ENCODE results near the gene LSMEM2.
"Not testable (repeated sequence)": the region's sequence is repeated elsewhere in the genome, so short reads cannot be mapped to it uniquely, and the experiment has no call there.

Gene LSMEM2

GRCh38 chr3:50264964-50265485 lies 13.9 kb upstream of the LSMEM2 start:
- DNase-seq (ENCODE audit: low read depth) = no peak

GRCh38 chr3:50265571-50265970 lies 13.3 kb upstream of the LSMEM2 start:
- no peak for DNase-seq (ENCODE audit: low read depth)

GRCh38 chr3:50266017-50266416 lies 12.9 kb upstream of the LSMEM2 start:
- DNase-seq (ENCODE audit: low read depth) = no peak

DNA sequence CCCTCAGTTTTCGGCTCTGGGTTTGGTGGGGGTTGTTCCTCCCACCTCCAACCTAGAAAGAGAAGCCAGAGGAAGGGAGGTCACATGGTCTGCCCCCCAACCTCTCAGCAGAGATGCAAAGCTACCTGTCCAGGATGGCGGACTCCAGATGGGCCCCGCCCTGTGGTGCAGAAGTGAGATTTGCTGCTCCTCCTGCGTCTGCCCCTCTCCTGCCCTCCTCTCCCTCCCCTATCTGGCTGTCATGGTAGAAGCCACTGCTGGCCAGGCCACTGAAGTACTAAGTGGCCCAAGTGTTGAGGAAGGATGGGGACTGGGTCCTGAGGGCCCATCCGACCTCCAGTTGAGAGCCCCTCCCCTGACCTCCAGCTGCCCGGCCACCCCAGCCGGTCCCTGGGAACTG lies 12.1 kb upstream of the LSMEM2 start:
- DNase-seq (ENCODE audit: low read depth) = no peak

GRCh38 chr3:50267280-50267913 lies 11.5 kb upstream of the LSMEM2 start:
- DNase-seq (ENCODE audit: low read depth) = no peak

DNA sequence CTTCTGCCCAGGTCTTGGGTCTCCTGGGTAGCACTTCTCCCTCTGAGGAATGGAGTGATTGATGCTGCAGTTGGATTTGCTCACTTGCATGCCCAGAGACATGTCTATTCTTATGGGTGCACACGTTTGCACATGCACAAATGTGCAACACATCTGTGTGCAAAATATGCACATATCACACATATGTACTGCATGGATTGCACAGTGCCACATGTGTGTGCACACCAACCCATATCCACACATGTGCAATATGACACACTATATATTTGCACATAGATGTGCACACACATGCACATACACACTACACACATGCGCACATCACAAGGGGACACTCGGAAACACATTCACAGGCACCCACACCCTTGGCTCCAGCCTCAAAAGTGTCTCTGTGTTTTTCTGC lies 10.6 kb upstream of the LSMEM2 start:
- no peak for DNase-seq (ENCODE audit: low read depth)

DNA sequence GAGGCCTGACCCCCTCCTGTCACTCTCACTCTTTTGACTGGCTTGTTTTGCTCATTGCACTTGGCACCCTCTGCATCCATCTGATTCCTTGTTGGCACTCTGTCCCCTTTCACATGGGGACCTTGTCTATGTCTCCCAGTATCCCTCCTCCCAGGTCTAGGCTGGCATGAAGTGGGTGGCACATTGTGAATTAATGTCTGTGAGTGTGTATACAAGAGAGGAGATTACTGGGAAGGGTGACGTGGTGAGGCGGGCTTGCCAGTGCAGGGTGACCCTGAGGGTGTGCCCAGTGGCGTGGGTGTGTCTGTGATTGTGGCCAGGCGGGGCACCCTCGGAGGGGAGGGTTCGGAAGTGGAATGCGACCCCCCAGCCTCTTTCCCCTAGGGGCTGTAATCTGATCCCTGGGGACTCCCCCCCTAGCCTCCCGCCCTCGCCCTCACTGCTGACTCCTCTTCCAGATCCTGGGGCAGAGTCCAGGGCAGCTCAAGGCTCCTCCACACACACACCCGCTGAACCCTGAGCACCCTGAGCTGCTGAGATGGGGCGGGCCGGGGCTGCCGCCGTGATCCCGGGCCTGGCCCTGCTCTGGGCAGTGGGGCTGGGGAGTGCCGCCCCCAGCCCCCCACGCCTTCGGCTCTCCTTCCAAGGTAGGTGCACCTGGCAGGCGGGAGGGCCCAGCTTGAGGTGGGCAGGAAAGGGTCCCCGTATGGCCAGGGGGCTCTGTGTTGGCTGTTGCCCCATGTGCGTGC lies 10.0 kb upstream of the LSMEM2 start, which contains the start of gene SEMA3B:
TSS of gene SEMA3B (plus strand) at position 445 of the 749 bp plus-strand sequence. CDS start at position 539, 94 bp downstream.
- DNase-seq (ENCODE audit: low read depth) = no peak

DNA sequence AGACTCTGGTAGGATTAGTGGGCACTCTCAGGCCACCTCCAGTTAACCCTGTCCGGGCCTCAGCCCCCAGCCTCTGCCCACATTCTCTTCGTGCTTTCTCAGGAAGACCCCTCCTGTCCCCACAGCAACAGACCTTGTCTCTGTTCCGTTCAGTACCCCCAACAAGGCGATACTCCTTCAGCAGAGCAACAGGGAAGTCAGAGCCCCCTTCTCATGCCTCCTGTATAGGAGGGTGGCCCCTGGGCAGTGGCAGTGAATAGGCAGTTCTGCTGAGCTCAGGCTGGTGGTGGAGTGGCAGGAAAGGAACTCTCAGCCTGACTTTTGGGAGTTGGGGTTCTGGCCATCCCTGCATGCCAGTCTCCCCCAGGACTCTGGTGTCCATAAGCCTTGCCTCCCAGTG lies 9.4 kb upstream of the LSMEM2 start:
- no peak for DNase-seq (ENCODE audit: low read depth)

DNA sequence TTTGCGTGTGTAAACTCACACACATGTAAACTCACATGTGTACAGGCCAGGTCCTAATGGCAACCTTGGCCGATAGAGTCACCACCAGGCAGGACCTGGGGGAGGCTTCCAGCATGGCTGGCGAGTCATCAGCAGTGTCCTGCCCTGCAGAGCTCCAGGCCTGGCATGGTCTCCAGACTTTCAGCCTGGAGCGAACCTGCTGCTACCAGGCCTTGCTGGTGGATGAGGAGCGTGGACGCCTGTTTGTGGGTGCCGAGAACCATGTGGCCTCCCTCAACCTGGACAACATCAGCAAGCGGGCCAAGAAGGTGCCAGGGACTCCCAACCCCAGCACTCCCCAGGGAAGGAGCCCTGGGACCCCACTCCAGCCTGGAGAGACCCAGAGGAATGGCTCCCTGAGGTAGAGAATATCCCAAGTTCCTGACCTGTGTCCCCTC lies 8.9 kb upstream of the LSMEM2 start:
- DNase-seq (ENCODE audit: low read depth) = no peak

GRCh38 chr3:50270422-50271224 lies 8.3 kb upstream of the LSMEM2 start:
- DNase-seq (ENCODE audit: low read depth) = no peak

DNA sequence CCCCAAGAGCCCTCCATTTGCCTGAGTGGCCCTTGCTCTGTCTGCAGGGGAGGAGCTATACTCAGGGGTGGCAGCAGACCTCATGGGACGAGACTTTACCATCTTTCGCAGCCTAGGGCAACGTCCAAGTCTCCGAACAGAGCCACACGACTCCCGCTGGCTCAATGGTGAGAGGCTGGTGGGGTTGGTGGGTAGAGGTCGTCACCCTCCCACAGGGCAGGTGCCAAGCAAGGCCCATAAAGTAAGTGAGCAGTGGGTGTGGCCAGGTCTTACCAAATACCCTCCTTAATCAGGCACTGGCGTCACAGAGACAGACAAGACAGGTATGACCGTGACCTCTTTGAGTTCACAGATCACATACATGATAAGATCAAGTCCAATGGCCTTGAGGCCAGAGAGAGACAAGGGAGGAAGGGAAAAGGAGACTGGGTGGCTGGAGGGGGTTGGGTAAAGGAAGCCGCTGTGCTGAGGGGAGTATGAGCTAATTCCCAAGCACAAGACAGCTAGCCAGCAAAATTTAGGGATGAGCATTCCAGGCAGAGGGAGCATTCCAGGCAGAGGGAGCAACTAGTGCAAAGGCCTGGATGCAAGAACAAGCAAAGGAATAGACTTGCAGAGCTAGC lies 7.5 kb upstream of the LSMEM2 start:
- DNase-seq (ENCODE audit: low read depth) = no peak

DNA sequence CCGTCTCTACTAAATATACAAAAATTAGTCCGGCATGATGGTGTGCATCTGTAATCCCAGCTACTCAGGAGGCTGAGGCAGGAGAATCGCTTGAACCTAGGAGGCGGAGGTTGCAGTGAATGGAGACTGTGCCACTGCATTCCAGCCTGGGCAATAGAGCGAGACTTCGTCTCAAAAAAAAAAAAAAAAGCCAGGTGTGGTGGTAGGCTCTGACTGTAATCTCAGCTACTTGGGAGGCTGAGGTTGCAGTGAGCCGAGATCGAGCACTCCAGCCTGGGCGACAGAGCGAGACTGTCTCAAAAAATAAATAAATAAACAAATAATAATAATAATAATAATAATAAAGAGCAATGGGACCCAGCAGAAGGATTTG lies 6.4 kb upstream of the LSMEM2 start:
- not testable (repeated sequence) for DNase-seq (ENCODE audit: low read depth)

DNA sequence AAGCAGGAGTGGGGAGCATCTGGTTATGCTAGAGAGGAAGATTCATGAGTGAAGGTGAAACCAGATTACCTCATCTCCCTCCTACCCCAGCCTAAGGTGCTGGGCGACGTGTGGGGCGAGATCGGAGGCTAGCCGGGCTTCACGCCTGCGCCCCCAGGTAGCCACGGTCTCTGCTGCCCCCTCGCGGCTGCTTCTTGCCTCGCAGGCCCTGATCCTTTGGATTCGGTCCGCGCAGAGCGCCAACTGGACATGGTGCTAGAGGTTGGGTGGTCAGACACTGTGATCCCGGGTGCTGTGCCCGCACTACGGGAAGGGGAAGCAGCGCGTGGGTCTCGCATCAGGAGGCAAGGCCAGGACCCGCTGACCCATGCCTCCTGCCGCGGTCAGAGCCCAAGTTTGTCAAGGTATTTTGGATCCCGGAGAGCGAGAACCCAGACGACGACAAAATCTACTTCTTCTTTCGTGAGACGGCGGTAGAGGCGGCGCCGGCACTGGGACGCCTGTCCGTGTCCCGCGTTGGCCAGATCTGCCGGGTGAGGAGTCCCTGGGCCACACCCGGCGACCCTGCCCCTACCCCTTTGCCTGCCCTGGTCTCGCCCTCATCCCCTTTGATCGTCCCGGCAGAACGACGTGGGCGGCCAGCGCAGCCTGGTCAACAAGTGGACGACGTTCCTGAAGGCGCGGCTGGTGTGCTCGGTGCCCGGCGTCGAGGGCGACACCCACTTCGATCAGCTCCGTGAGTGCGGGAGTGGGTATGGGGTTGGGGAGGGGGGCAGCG lies 5.8 kb upstream of the LSMEM2 start:
- peak; percentile 40 for DNase-seq (ENCODE audit: low read depth)

GRCh38 chr3:50273689-50274065 lies 5.2 kb upstream of the LSMEM2 start:
- DNase-seq (ENCODE audit: low read depth) = no peak

DNA sequence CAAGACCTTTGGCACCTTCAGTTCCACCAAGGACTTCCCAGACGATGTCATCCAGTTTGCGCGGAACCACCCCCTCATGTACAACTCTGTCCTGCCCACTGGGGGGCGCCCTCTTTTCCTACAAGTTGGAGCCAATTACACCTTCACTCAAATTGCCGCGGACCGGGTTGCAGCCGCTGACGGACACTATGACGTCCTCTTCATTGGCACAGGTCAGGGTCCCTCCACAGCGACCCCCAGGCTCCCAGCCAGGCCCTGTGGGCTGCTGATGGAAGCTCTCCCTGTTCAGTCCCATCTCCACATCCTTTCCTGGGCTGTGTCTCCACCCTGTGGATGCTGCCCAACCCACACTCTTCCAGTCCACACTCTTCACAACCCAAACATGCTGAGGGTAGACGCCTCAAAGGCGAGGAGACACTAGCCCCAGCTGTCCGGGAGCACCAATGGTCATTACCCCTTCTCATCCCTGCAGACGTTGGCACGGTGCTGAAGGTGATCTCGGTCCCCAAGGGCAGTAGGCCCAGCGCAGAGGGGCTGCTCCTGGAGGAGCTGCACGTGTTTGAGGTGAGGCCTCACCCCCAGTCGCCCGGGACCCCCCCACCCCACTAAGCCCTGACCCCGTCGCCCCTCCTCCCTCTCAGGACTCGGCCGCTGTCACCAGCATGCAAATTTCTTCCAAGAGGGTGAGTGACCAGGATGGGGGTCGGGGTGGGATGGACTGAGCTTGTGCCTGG lies 4.3 kb upstream of the LSMEM2 start:
- no peak for DNase-seq (ENCODE audit: low read depth)

DNA sequence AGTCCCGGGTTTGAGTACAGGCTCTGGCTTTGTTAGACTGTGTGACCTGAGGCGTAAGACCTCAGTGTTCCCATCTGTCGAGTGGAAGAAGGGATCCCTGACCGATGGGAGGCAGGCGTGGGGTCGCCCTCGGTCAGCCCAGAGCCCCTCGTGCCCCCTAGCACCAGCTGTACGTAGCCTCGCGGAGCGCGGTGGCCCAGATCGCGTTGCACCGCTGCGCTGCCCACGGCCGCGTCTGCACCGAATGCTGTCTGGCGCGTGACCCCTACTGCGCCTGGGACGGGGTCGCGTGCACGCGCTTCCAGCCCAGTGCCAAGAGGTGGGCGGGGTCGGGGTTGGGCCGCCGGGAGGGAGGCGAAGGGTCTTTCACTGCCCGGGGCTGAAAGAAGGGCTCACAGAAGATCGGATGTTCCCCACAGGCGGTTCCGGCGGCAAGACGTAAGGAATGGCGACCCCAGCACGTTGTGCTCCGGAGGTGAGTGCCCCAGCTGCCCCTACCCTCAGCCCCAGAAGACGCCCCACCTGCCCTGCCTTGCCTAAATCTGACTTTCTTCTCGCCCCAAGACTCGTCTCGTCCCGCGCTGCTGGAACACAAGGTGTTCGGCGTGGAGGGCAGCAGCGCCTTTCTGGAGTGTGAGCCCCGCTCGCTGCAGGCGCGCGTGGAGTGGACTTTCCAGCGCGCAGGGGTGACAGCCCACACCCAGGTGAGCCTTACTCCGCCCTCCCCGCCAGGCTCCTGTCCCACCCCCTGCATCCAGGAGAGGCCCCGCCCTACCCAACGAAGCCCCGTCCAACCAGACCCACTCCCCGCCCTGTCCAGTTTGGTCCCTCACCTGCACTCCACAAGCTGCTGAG lies 3.5 kb upstream of the LSMEM2 start:
- no peak for DNase-seq (ENCODE audit: low read depth)

DNA sequence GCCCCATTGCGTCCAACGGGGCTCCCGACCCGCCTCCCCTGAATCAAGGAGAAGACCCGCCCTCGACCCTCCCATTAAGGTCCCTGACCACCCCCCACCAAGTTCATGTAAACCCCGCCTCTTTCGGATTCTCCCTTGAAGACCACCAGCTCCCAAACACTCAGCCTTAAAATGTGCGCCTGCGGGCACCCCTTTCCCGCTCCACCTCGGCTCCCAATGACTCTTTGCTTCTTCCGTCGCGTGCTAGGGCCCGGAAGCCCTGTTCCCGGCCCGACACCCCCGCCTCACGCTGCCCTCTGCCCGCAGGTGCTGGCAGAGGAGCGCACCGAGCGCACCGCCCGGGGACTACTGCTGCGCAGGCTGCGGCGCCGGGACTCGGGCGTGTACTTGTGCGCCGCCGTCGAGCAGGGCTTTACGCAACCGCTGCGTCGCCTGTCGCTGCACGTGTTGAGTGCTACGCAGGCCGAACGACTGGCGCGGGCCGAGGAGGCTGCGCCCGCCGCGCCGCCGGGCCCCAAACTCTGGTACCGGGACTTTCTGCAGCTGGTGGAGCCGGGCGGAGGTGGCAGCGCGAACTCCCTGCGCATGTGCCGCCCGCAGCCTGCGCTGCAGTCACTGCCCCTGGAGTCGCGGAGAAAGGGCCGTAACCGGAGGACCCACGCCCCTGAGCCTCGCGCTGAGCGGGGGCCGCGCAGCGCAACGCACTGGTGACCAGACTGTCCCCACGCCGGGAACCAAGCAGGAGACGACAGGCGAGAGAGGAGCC lies 2.7 kb upstream of the LSMEM2 start:
- DNase-seq (ENCODE audit: low read depth) = no peak

GRCh38 chr3:50276762-50277101 lies 2.2 kb upstream of the LSMEM2 start:
- no peak for DNase-seq (ENCODE audit: low read depth)
